Stimulated activated CD4-positive, alpha-beta T cell treated with anti-CD3 and anti-CD28 coated beads, Interleukin-4, amount 100 ng/mL, for 4 hours (primary cell): ENCODE data around the gene TPRG1L.
"Not testable (repeated sequence)": the region's sequence is repeated elsewhere in the genome, so short reads cannot be mapped to it uniquely, and the experiment has no call there.

Source experiments
- DNase-seq, 2 experiments: peaks; one replicate each; pipeline ENCODE4 v3.0.0-alpha.2; 2020

Gene TPRG1L

DNA sequence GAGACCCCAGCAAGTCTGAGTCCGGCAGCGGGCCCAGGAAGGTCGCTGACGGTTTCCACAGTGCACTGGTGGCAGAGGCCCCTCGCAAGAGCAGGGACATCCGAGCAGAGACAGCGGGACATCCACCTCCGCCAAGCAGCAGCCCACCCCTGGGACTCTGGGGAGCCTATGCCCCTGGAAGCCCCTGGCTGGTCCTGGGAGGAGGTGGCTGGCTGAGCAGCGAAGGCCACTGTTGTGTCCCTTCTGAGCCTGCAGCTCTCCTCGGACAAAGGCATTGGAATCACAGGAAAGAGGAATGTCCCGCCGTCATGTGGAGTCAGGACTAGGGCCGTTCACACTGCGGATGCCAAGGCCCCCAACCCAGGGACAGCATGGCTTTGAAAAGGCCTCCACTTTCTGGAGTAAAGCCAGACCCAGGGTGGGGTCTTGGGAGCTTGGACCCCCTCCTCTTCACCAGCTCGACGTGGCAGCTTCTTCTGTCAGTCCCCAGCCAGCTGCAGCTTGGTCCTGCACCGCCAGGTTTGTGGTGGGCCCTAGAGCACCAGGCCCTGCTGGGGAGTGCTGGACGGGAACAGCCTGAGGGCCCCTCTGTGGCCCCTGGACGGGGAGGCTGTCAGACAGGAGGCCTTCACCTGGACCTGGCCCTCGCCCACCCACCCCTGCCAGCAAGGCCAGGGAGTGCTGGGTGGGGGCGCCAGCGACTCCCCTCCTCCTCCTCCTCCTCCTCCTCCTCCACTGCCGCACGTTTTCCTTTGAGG lies 14.9 kb upstream of the TPRG1L start:
- no peak for DNase-seq

DNA sequence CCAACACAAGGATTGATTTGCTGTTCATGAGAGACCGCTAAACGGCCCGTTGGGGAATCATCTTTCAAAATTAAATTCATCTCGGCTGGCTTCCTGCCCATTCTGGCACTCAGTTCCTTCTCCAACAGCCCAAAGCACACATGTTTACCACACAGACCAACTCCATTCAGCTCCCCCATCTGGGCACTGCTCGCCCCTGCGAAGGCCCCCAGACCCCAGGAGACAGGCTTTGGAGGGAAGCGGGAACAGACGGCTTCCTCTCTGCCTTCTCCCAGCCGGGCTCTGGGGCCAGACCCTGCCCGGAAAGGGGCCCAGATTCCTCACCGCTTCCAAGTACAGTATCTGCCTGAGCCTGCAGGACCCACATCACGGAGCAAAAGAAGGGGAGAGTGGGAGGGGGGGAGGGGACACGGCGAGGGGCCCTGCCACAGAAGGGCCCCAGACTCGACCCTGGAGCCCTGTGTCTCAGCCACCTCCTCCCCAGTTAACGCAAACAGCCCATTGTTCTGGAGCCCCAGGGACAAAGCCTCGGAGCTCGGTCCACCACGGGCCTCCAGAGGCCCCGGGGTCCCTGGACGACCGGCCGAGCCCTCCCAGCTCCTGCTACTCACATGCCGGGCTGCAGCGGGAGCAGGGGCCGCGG lies 14.2 kb upstream of the TPRG1L start:
- no peak for DNase-seq

DNA sequence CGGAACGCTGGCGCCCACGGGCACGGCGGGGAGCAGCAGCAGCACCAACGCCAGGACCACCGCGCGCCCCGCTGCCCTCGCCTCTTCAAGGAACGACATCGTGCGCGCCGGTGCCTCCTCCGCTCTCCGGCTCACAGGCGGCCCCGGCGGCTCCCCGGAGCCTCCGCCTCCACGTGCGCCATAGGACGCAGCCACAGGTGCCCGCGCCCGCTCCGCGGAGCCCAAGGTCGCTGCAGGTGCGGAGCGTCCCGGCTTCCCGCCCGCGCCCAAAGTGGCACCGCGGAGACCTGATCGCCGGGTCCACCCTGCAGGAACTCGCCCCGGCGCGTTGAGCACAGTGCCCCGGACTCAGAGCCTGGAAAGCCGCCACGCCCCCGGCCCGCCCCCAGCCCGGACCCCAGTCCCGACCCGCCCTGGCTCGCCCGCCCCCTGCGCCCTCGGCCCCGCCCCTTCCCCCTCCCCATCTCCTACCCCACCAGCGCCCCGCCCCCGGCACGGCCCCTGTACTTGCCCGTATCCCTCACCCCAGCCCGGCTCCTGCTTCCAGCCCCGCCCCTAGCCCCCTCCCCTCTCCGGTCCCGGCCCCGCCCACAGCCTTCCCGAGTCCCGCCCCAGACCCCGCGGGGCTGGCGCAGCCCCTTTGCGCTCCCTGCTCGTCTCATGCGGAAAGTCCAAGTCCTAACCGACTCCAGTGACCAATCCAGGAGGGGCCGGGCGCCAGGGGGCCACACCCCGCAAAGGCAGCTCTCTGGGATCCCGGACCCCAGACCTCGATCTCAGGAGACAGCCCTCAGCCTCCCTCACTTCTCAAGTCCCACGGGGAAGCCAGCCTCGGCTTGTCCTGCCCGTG lies 13.4 kb upstream of the TPRG1L start, which contains the start of gene MEGF6:
Gene MEGF6 (minus strand): TSS at position 339 of the 850 bp plus-strand sequence. CDS start 240 bp downstream, at position 99.
- peak; percentile 66 to 78 for DNase-seq

- DNase-seq, result no peak
These were observed 12.7 kb upstream of the TPRG1L start for GRCh38 chr1:3612123-3612522.

GRCh38 chr1:3614755-3615742 lies 9.8 kb upstream of the TPRG1L start:
- DNase-seq, result no peak

DNA sequence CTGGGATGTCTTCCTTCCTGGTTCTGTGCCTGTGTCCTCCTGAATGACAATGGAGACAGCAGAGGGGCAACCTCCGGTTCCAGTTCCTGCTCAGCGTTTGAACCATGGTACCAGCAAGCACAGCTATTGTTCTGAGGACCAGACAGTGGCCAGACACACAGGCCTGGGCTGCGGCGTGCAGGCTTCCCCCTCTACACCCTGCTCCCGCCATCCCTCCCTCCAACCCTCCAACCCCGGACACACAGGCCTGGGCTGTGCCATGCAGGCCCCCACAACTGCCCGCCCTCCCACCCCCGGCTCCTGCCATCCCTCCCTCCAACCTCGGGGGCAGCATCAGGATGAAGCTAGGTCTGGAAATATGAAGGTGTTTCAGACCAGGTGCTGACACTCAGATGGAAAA lies 8.0 kb upstream of the TPRG1L start:
- DNase-seq, result no peak

- no peak for DNase-seq
These were observed 6.9 kb upstream of the TPRG1L start for GRCh38 chr1:3617806-3618345.

DNA sequence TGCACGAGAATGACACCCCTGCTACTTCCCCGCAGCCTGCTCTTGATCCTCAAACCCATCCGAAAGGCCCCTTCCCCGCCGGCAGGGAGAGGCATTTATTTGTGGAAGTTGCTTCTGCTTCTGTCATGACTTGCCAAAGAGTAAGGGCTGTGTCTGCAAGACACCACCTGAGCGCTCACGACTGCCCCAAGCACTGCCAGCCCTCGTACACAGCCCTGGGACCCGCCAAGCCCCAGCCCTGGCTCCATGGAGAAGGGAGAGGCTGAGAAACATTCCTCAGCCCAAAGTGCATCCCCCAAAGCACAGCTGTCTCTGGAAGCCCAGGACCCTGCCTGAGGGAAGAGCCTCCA lies 6.3 kb upstream of the TPRG1L start:
- DNase-seq, result no peak

GRCh38 chr1:3618881-3619671 lies 5.7 kb upstream of the TPRG1L start:
- peak; percentile 63 to 64 for DNase-seq

GRCh38 chr1:3620708-3621107 lies 4.1 kb upstream of the TPRG1L start:
- DNase-seq, result no peak

DNA sequence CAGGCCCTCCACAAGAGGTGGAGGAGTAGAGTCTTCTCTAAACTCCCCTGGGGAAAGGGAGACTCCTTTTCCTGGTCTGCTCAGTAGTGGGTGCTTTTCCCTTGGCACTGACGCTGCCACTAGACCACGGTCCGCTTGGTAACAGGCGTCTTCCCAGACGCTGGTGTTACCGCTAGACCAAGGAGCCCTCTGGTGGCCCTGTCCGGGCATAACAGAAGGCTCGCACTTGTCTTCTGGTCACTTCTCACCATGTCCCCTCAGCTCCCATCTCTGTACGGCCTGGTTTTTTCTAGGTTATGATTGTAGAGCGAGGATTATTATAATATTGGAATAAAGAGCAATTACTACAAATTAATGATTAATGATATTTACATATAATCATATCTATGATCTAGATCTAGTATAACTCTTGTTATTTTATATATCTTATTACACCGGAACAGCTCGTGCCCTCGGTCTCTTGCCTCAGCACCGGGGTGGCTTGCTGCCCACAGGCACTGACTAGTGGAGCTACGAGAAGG lies 3.6 kb upstream of the TPRG1L start:
- not testable (repeated sequence) for DNase-seq

GRCh38 chr1:3622102-3622501 lies 2.7 kb upstream of the TPRG1L start:
- DNase-seq, result not testable (repeated sequence)

DNA sequence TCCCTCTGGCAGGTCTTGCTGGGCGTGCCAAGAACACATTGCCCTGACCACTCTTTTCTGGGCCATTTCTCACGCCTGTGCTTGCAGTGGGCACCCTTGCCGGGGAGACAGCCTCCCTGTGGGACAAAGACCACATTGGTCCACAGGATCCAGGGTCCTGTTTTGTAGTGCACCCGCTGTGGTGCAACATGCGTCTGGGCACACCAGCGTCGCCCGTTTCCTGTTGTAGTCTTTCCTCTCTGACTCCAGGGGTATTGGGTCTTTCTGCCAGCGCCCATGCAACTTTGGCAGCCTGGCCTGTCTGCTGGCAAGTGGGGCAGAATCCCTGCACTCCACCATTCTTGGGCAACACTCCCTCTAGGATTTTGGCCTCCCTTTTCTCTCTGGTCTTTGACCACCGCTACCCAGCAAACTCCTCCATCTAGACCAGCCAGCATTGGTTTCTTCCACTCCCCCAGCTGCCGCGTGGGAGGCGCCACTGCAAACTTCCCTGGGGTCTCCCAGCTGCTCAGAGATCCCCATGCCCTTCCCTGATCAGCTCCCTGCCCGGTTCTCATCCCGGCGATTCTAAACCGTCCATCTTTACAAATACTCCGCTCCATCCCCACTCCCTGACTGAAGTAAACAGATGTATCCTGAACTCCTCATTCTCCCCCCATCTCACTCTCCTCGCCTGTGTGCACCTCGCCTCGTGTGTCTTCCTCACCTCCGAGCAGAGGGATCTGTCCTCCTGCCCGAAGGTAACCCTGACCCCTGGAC lies 1.2 kb upstream of the TPRG1L start:
- DNase-seq, result no peak

DNA sequence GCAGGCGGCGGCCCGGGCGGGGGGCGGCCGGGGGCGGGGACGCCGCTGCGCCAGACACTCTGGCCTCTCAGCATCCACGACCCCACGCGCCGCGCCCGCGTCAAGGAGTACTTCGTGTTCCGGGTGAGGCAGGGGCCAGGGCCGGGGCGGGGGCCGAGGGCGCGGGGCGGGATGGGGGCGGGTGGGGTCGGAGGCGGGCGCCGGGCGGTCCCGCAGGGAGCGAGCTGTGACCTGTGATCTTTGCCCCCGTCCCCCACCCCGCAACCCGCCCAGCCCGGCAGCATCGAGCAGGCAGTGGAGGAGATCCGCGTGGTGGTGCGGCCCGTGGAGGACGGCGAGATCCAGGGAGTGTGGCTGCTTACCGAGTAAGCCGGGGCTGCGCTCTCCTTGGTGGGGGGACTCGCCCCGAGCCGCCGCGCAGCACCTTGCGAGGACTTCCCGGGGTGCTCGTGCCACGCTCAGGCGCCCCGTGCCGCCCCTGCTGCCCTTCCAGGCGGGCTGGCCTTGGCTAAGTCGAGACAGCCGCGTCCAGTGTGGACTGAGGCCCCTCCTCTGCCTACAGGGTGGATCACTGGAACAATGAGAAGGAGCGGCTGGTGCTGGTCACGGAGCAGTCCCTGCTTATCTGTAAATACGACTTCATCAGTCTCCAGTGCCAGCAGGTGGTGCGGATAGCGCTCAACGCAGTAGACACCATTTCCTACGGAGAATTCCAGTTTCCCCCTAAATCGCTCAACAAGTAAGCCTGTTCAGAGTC lies 514 bp downstream of the TPRG1L start:
- DNase-seq, result no peak

GRCh38 chr1:3626025-3626424 lies 1.2 kb downstream of the TPRG1L start:
- no peak for DNase-seq

GRCh38 chr1:3627515-3628253 lies 2.9 kb downstream of the TPRG1L start:
- no peak for DNase-seq

DNA sequence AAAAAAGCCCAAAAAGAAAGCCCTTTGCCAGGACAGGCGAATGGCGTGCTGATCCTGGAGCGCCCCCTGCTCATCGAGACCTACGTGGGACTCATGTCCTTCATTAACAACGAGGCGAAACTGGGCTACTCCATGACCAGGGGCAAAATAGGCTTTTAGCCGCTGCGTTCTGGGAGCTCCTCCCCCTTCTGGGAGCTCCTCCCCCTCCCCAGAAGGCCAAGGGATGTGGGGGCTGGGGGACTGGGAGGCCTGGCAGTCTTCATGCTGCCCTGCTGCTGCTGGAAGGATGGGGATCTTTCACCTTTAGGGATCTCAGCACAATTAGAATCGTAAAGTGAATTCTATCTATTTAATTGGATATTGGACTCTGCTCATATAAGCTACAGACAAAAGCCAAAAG lies 3.6 kb downstream of the TPRG1L start:
- no peak for DNase-seq

DNA sequence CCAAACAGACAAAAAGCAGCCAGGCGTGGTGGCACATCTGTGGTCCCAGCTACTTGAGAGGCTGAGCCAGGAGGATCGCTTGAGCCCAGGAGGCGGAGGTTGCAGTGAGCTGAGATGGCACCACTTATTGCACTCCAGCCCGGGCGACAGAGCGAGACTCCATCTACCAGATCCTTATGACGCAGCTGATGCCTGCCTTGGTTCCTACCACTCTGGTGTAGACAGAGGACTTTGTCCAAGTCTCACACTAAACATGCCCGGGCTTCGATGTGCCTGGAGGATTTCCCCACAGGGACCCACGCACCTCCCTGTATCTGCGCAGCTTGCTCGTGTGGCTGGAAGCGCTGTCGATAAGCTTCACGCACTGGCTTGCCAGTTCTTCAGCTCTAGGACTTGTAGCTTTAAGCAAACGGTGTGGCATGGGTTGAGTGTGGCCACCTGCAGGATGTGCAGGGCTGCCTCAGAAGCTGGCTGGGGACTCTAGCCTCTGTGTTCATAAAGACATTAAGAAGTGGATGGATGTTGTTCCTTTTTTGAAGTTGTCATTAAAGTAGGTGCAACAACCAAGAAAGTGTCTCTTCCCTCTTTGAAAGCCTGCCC lies 4.8 kb downstream of the TPRG1L start:
- no peak for DNase-seq
